ENCODE measurements around the gene UBXN2A. TPM values are rescaled to one million over a fixed set of nuclear protein-coding genes. Genes with fewer than 3 reads are reported as not detected.

Gene UBXN2A, protein sequence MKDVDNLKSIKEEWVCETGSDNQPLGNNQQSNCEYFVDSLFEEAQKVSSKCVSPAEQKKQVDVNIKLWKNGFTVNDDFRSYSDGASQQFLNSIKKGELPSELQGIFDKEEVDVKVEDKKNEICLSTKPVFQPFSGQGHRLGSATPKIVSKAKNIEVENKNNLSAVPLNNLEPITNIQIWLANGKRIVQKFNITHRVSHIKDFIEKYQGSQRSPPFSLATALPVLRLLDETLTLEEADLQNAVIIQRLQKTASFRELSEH
- total RNA-seq: 10 to 100 TPM; 12.0 to 13.9 TPM
- 24.2 to 40.0 reads per million in 2 donors for total RNA-seq

DNA sequence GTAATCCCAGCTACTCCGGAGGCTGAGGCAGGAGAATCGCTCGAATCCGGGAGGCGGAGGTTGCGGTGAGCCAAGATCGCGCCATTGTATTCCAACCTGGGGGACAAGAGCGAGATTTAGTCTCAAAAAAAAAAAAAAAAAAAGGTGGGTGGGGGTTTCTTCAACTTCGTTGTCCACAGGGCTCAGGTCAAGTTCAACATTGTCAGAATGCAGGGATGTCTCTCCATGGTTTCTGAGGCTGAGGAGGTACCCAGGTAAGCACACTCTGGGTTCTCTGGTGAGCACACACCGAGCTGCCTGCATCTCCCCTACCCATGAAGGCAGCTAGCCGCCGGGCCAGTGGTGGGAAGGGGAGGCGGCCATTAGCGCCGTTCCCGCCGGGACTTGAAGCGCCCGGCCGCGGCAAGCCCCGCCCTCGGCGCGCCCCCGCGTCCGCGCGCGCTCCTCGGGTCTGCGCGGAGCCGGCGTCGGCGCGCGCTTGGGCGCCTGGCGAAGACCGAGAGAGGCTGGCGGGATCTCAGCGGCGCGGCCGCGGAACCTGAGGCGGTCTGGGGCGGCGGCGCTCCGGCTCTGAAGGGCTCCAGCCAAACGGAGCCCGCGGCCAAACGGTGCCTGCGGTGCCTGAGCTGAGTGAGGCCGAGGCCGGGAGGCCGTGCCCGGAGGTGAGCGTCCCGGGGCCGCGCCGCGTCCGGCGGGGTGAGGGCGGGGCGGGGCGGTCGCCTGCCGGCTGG, at the start of gene UBXN2A:
Gene UBXN2A (plus strand): TSS at position 477 of the 731 bp plus-strand sequence. CDS start 17,852 bp downstream, outside the sequence.
- H3K27me3 Mint-ChIP-seq: peaks cover 8% of the 10 kb centered on the region
- no peaks in the 10 kb centered on the region for H3K9me3 ChIP-seq (ENCODE audit: control insufficient read depth, low read length, poor library complexity, severe bottlenecking)
- peaks cover 3% of the 10 kb centered on the region for H3K36me3 Mint-ChIP-seq (ENCODE audit: low read depth)
- peak within 1 kb of the TSS; percentile 95 for H3K4me3 Mint-ChIP-seq
- peak within 1 kb of the TSS; percentile 90 for H3K27ac Mint-ChIP-seq
- H3K4me1 Mint-ChIP-seq: peaks cover 26% of the 10 kb centered on the region
- ATAC-seq (peak; percentile 88), DNase-seq (peak; percentile 68 to 74 (median 71))

DNA sequence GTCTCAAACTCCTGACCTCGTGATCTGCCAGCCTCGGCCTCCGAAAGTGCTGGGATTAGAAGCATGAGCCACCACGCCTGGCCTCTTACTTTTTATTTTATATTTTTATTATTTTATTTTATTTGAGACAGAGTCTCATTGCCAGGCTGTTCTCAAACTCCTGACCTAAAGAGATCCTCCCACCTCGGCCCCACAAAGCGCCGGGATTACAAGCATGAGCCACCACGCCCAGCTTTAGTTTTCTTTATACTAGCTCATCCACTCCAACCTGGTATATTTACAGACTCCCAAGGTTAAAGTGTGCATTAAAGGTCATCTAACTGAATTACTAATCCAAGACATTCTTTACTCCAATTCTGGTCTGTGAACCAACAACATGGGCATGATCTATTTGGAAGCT, 40.1 kb upstream of the UBXN2A start:
- no peak for ATAC-seq
- no peak overlapping the region for H3K27ac Mint-ChIP-seq
- no peak overlapping the region for H3K4me3 Mint-ChIP-seq
- no peaks in the 10 kb centered on the region for H3K9me3 ChIP-seq (ENCODE audit: control insufficient read depth, low read length, poor library complexity, severe bottlenecking)
- peaks cover 29% of the 10 kb centered on the region for H3K4me1 Mint-ChIP-seq
- H3K27me3 Mint-ChIP-seq: no peaks in the 10 kb centered on the region
- peaks cover 7% of the 10 kb centered on the region for H3K36me3 Mint-ChIP-seq (ENCODE audit: low read depth)
- DNase-seq: no peak

DNA sequence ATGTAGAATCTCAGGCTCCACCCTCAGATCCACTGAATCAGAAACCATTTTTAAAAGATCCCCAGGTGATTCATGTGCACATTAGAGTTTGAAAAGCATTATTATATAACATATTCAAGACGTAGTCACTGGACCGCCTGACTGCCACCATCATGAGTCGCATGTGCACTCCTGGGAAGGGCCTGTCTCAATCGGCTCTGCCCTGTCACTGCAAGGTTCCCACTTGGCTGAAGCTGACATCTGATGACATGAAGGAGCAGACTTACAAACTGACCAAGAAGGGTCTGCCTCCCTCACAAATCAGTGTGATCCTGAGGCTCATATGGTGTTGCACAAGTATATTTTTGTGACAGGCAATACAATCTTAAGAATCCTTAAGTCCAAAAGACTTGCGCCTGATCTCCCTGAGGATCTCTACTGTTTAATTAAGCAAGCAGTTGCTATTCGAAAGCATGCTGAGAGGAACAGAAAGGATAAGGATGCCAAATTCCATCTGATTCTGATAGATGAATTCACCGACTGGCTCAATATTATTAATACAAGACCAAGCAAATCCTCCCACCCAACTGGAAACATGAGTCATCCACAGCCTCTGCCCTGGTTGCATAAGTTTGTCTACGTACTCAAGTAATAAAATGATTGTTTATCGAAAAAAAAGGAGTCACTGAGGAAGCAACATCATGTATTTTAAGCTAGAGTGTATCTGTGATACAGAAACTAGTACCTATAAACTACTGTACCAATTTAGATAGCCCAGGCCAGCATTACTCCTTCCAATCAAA, 39.5 kb upstream of the UBXN2A start:
- no peak overlapping the region for H3K27ac Mint-ChIP-seq
- H3K4me3 Mint-ChIP-seq: no peak overlapping the region
- H3K36me3 Mint-ChIP-seq (ENCODE audit: low read depth): peaks cover 7% of the 10 kb centered on the region
- DNase-seq (no peak), ATAC-seq (no peak)
- H3K4me1 Mint-ChIP-seq: peaks cover 32% of the 10 kb centered on the region
- no peaks in the 10 kb centered on the region for H3K9me3 ChIP-seq (ENCODE audit: control insufficient read depth, low read length, poor library complexity, severe bottlenecking)
- H3K27me3 Mint-ChIP-seq: no peaks in the 10 kb centered on the region

DNA sequence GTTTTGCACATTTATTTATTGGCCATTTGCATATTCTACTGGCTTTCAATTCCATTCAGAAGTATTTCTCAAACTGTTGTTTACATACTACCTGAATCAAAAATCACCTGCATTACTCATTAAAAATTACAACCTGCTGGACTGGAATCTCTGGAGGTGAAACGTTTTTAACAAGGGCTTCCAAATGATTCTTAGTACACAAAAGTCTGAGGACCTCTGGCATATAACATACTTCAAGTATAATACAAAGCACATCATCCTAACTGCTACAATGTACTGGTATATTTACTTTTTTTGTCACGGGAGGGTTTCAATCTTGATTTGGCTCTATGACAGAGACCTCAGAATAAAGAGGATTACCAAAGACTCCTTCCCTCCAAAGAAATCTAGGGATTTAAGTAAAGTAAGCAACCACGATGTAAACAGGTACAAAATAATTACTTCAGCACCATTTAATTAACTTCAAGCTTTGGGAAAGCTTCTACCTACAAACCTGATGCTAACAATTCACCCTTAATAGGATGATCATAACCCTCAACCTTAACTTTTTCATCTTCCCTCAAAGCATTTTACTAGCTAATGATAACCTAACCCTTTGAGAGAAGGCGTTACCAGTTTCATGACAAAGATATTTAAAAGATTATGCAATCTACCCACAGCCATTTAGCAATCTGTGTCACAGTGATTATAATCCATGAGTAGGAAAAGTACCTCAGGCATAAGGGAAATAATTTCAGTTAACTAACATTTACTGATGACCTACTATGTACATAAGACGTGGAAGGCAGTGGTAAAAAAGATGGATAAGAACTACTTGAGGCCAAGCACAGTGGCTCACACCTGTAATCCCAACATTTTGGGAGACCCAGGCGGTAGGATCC, 38.1 kb upstream of the UBXN2A start:
- Mint-ChIP-seq H3K4me3 (no peak overlapping the region), H3K27me3 (no peaks in the 10 kb centered on the region), H3K36me3 (ENCODE audit: low read depth) (peaks cover 4% of the 10 kb centered on the region), H3K4me1 (peaks cover 28% of the 10 kb centered on the region), H3K27ac (no peak overlapping the region)
- DNase-seq (no peak), ATAC-seq (no peak)
- H3K9me3 ChIP-seq (ENCODE audit: control insufficient read depth, low read length, poor library complexity, severe bottlenecking): no peaks in the 10 kb centered on the region

DNA sequence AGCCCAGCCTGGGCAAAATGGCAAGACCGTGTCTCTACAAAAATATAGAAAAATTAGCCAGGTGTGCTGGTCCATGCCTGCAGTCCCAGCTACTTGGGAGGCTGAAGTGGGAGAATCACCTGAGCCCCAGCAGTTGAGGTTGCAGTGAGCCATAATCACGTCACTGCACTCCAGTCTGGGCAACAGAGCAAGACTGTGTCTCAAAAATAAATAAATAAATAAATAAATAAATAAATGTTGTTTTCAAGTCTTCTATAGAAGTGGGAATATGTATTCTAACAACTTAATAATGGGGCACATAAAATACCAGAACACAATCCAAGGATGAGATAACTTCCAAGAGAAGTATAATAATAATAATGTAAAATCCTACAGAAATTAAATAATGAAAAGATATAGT, 37.2 kb upstream of the UBXN2A start:
- Mint-ChIP-seq H3K4me3 (no peak overlapping the region), H3K27ac (no peak overlapping the region), H3K4me1 (peaks cover 25% of the 10 kb centered on the region), H3K27me3 (no peaks in the 10 kb centered on the region), H3K36me3 (ENCODE audit: low read depth) (peaks cover 4% of the 10 kb centered on the region)
- H3K9me3 ChIP-seq (ENCODE audit: control insufficient read depth, low read length, poor library complexity, severe bottlenecking): no peaks in the 10 kb centered on the region
- DNase-seq (no peak), ATAC-seq (no peak)

DNA sequence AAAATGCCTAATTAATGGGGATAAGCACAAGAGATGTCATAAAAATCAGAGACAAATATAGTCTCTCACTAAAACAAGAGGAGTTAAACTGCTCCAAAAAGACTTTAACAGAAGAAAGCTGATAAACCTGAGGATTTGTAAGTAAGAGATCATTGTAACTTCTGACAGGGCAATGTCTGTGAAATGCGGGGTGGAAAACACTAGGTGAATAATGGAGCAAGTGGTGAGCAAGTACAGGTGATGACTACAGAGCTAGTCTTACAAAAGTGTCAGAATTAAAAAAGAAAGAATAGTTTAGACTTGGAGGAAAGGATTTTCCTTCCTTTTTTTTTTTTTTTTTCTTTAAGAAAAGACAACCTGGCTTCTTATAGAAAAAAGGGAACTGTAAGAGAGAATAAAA, 36.0 kb upstream of the UBXN2A start:
- Mint-ChIP-seq H3K27ac (peak overlapping the region; percentile 8), H3K27me3 (no peaks in the 10 kb centered on the region), H3K4me1 (peaks cover 22% of the 10 kb centered on the region), H3K4me3 (no peak overlapping the region), H3K36me3 (ENCODE audit: low read depth) (peaks cover 4% of the 10 kb centered on the region)
- no peak for ATAC-seq
- no peak for DNase-seq
- no peaks in the 10 kb centered on the region for H3K9me3 ChIP-seq (ENCODE audit: control insufficient read depth, low read length, poor library complexity, severe bottlenecking)

DNA sequence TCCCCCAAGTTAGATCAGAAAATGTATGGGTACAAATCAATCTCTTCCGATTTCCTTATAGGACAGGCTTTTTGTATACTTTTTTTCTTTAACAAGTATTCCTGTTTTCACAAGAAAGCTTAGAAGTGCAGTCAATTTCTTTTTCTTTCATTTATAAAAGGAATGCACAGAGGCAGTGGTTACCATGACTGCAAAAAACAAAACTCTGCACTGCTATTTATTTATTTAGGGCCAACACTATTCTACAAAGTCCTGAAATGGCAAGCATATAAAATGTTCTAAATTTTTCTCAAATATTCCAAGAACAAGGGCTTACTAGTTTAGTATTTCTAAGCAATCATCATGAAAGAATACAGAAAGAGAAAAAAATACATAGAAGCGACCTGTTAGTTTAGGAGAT, 35.6 kb upstream of the UBXN2A start:
- Mint-ChIP-seq H3K36me3 (ENCODE audit: low read depth) (peaks cover 4% of the 10 kb centered on the region), H3K27ac (no peak overlapping the region), H3K27me3 (no peaks in the 10 kb centered on the region), H3K4me3 (no peak overlapping the region), H3K4me1 (peaks cover 24% of the 10 kb centered on the region)
- ATAC-seq (no peak), DNase-seq (no peak)
- no peaks in the 10 kb centered on the region for H3K9me3 ChIP-seq (ENCODE audit: control insufficient read depth, low read length, poor library complexity, severe bottlenecking)

DNA sequence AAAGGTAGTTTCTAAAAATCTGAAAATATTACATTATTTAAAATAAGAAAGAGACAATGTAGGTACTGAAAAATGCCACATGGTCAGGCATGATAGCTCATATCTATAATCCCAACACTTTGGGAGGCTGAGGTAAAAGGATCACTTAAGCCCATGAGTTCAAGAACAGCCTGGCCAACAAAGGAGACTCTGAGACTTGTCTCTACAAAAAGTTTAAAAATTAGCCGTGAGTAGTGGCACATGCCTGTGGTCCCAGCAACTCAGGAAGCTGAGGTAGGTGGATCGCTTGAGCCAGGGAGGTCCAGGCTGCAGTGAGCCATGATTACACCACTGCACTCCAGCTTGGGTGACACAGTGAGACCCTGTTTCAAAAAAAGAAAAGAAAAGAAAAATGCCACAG, 35.1 kb upstream of the UBXN2A start:
- peaks cover 4% of the 10 kb centered on the region for H3K36me3 Mint-ChIP-seq (ENCODE audit: low read depth)
- H3K4me1 Mint-ChIP-seq: peaks cover 24% of the 10 kb centered on the region
- no peaks in the 10 kb centered on the region for H3K27me3 Mint-ChIP-seq
- H3K27ac Mint-ChIP-seq: no peak overlapping the region
- DNase-seq (no peak), ATAC-seq (no peak)
- H3K9me3 ChIP-seq (ENCODE audit: control insufficient read depth, low read length, poor library complexity, severe bottlenecking): no peaks in the 10 kb centered on the region
- no peak overlapping the region for H3K4me3 Mint-ChIP-seq

DNA sequence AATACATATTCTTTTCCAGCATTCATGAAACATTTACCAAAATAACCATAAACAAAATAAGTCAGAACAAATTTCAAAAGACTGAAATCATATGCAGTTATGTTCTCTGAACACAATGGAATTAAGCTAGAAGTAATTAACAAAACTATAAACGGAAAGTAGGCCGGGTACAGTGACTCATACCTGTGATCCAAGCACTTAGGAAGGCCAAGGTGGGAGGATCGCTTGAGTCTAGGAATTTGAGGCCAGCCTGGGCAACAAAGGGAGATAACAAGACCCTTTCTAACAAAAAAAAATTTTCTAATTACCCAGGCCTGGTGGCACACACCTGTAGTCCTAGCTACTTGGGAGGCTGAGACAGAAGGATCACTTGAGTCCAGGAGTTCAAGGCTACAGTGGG, 28.2 kb upstream of the UBXN2A start:
- ATAC-seq (no peak), DNase-seq (no peak)
- Mint-ChIP-seq H3K36me3 (ENCODE audit: low read depth) (no peaks in the 10 kb centered on the region), H3K27me3 (no peaks in the 10 kb centered on the region), H3K4me1 (peaks cover 26% of the 10 kb centered on the region), H3K27ac (no peak overlapping the region), H3K4me3 (no peak overlapping the region)
- no peaks in the 10 kb centered on the region for H3K9me3 ChIP-seq (ENCODE audit: control insufficient read depth, low read length, poor library complexity, severe bottlenecking)

DNA sequence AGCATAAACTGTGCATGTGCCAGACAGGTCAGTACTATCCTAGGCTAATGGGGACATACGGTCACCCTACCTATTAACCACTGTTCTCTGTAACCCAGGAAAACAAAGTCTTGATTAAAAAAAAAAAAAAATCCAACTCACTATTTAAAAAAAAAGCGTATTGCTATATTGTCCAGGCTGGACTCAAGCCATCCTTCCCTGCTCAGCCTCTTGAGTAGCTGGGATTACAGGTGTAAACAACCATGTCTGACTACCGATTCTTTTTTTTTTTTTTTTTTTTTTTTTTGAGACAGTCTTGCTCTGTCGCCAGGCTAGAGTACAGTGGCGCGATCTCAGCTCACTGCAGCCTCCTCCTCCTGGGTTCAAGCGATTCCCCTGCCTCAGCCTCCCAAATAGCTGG, 24.9 kb upstream of the UBXN2A start:
- H3K9me3 ChIP-seq (ENCODE audit: control insufficient read depth, low read length, poor library complexity, severe bottlenecking): no peaks in the 10 kb centered on the region
- no peaks in the 10 kb centered on the region for H3K36me3 Mint-ChIP-seq (ENCODE audit: low read depth)
- H3K27ac Mint-ChIP-seq: no peak overlapping the region
- DNase-seq (no peak), ATAC-seq (no peak)
- H3K4me3 Mint-ChIP-seq: no peak overlapping the region
- peaks cover 35% of the 10 kb centered on the region for H3K4me1 Mint-ChIP-seq
- no peaks in the 10 kb centered on the region for H3K27me3 Mint-ChIP-seq

DNA sequence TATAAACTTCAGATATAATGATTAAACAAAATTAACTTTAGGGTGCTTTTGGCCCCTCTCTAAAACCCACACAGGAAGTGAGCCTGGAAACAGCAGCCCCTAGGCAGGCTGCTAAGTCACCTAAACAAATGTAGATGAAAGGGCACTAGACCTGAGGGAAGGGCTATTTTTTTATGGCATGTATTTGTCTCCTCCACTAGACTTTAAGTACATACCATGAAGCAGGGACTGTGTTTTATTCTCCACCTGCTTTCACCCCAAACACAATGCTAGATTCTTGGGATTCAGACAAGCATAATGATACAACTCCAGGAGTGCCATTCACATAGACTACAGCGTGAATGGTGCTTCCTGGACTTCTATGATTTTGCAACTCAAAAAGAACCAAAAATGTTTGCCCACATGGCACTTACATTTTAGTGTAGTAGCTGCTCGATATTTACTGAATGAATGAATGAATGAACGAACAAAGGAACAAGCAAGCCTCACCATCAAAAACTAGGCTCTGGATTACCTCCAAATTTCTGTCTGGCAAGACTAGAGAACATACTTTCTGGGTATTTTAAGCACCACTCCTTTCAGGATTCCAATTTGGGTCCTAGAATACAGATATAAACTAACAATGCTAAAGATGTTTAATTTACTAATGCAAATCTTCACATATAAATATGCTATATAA, 23.4 kb upstream of the UBXN2A start:
- no peaks in the 10 kb centered on the region for H3K27me3 Mint-ChIP-seq
- DNase-seq (no peak), ATAC-seq (peak; percentile 63)
- no peaks in the 10 kb centered on the region for H3K9me3 ChIP-seq (ENCODE audit: control insufficient read depth, low read length, poor library complexity, severe bottlenecking)
- H3K27ac Mint-ChIP-seq: no peak overlapping the region
- H3K4me1 Mint-ChIP-seq: peaks cover 31% of the 10 kb centered on the region
- H3K4me3 Mint-ChIP-seq: no peak overlapping the region
- no peaks in the 10 kb centered on the region for H3K36me3 Mint-ChIP-seq (ENCODE audit: low read depth)

DNA sequence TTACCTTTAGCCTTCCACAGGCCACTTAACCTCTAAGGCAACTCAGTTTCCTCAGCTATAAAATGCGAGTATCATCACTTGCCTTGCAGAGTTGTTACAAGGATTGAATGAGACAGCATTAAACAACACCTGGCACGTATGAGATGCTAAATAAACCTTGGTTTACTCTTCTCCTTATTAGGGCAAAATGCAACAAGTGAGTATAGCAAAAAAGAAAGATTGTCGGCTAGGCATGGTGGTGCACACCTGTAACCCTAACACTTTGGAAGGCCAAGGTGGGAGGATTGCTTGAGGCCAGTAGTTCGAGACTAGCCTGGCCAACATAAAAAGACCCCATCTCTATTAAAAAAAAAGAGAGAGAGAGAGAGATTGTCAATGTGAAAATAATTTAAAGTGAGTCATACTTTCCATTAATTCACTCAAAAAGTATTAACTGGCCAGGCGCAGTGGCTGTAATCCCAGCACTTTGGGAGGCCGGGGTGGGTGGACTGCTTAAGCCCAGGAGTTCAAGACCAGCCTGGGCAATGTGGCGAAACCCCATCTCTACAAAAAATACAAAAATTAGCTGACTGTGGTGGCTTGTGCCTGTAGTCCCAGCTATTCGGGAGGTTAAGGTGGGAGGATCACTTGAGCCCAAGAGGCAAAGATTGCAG, 21.3 kb upstream of the UBXN2A start:
- no peak for DNase-seq
- peak overlapping the region; percentile 61 for H3K4me3 Mint-ChIP-seq
- peaks cover 41% of the 10 kb centered on the region for H3K4me1 Mint-ChIP-seq
- H3K27me3 Mint-ChIP-seq: no peaks in the 10 kb centered on the region
- H3K9me3 ChIP-seq (ENCODE audit: control insufficient read depth, low read length, poor library complexity, severe bottlenecking): no peaks in the 10 kb centered on the region
- no peak for ATAC-seq
- H3K36me3 Mint-ChIP-seq (ENCODE audit: low read depth): peaks cover 2% of the 10 kb centered on the region
- H3K27ac Mint-ChIP-seq: peak overlapping the region; percentile 47

All from T-helper 17 cell (primary cell).